Measurements from ENCODE around the gene AGAP1. TPM values are rescaled to one million over a fixed set of nuclear protein-coding genes. Genes with fewer than 3 reads are reported as not detected.
A peak's percentile ranks its signal among the peaks of the same experiment; 100 is the strongest.

AGAP1 gene
- total RNA-seq, 1 donor, result 10.8 TPM

DNA sequence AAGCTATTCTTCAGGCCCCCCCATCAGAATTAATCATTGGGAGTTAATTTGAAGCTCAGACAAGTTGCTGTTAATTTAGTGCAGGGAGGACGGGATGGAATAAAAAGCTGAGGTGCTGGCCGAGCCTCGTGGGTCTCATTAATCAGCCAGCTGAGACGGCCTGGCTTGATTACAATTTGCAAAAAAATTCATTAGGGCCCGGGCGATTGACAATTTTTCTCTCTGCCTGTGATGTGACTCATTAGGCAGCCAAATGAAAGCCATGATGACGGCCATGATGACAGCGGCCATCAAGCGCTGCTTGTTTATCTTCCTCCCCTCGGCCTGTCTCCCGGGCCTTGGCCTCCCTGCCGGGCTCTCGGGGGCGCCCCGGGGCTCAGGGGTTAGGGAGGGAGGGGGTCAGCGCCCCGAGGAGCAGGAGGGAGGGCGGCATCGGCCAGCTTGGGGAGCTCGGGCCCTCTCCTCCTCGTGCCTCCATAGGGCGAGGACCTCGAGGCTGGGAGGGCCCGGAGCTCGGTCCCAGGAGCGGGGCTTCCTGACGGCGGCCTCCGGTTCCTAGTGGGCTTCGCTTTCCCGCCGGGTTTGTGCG lies 669.1 kb downstream of the AGAP1 start:
- TF ChIP-seq, protein P1, sequence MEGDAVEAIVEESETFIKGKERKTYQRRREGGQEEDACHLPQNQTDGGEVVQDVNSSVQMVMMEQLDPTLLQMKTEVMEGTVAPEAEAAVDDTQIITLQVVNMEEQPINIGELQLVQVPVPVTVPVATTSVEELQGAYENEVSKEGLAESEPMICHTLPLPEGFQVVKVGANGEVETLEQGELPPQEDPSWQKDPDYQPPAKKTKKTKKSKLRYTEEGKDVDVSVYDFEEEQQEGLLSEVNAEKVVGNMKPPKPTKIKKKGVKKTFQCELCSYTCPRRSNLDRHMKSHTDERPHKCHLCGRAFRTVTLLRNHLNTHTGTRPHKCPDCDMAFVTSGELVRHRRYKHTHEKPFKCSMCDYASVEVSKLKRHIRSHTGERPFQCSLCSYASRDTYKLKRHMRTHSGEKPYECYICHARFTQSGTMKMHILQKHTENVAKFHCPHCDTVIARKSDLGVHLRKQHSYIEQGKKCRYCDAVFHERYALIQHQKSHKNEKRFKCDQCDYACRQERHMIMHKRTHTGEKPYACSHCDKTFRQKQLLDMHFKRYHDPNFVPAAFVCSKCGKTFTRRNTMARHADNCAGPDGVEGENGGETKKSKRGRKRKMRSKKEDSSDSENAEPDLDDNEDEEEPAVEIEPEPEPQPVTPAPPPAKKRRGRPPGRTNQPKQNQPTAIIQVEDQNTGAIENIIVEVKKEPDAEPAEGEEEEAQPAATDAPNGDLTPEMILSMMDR (IDR thresholded peaks at IDR 0.05; ENCODE audit: insufficient read depth, low read depth, low read length), result no peak
- no peak for DNase-seq (ENCODE audit: low read depth)
- peak overlapping the region; percentile 62 for H3K4me3 ChIP-seq (ENCODE audit: low read depth, low read length)

DNA sequence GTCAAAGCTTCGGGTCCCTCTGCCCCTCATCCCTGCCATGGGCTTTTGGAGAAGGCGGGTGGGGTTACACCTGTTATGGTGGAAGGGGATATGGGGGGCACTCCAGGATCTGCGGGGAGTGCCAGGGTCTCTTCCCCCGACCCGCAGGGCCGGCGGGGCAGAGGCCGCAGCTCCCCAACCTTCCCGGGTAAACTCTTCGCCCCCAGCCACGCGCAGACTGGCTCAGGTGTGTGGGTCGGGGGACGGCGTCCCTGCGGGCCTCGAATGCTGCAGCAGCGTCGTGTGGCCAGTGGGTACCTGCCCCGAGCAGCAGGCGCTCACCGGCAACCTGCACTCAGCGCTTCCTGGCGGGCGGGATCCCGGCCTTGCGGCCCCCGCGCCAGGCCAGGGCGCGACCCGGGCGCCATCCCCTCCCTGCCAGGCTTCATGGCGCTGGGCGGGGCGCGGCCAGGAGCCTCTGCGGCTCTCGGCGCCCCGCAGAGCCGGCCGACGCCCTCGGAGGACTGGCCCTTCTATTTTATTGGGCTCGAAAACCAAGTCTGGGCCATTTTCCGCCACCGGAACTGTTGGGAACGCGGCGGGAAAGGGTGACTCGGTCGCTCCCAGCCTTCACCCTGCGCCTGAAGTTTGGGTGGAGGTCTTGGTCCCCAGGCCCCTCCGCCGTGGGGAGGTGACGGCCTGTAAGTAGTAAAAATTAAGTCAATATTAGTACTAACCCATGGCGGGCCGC lies 669.8 kb downstream of the AGAP1 start:
- TF ChIP-seq, protein P1 (IDR thresholded peaks at IDR 0.05; ENCODE audit: insufficient read depth, low read depth, low read length), result no peak
- H3K4me3 ChIP-seq (ENCODE audit: low read depth, low read length), result peak overlapping the region; percentile 62
- no peak for DNase-seq (ENCODE audit: low read depth)

DNA sequence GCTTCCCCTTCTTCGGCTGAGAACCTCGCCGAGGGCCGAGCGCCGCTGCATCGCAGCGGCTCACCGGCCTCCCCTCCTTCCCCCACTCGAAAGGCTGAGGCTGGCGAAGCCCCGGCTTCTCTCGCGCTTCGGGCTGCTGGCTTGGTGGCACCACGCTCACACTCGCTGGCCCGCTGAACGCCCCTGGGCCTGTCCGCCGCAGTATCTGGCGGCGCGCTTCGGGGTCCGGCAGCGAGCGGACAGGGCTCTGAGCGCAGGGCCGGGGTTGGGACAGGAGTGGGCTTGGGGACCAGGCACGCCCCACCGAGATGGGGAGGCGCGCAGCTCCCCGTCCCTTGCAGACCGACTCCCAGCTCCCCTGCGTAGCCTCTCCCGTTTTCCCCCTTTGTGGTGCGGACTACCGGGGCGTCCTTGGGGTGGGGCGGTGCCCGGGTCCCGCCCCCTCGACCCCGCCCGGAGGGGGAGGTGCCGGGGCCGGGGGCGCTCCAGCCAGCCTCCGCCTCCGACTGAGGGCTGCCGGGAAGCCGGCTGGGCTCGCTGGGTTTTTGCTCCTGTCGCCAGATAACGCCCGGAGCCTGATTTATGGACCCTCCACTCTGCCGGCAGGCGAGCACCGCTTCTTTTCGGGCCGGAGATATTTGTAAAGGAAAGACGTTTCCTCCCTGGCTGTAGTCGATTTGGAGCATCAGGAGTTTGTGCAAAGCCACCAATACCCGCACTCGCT lies 670.5 kb downstream of the AGAP1 start:
- H3K4me3 ChIP-seq (ENCODE audit: low read depth, low read length), result peak overlapping the region; percentile 62
- peak; percentile 55 for DNase-seq (ENCODE audit: low read depth)
- TF ChIP-seq, protein P1 (IDR thresholded peaks at IDR 0.05; ENCODE audit: insufficient read depth, low read depth, low read length), result no peak

DNA sequence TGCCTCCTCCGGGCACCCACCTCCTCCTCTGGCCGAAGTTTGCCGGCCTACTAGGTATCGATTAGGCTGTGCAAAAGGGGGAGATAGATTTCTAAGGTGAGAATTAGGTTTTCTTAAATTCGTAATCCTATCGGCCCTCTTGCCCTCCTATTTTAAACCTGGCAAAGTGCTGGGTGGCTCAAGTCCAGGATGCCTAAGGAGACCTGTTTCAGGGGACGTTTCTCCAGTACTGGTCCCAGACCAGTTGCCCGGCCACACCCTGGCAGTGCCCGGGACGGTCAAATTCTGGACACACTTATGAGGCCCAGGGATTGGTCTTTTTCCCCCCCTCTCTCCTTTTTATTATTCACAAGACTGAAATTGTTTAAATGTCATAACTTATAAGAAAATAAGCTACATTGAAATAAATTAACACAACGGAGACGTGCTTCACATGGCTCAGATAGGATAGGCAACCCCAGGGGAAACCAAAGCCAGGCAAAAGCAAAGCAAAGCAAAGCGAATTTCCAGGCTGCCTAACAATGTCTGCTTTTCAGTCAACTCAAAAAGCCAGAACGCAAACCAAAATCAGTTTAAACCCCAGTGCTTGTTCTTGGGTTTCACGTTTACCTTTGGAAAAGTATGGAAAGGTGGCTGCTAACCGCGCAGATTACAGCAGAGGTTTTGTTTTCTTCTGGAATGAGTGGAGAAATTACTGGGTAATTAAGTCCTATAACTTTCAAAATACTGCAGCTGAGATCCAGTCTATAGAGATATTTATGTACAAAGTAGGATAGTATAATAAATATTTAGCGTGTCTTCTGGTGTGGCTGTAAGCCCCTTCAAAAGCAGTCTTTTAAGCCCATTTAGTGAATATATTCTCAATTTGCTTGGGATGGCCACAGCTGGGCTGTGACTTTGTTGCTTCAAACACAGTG lies 671.3 kb downstream of the AGAP1 start:
- TF ChIP-seq, protein P1 (IDR thresholded peaks at IDR 0.05; ENCODE audit: insufficient read depth, low read depth, low read length), result no peak
- no peak for DNase-seq (ENCODE audit: low read depth)
- peak overlapping the region; percentile 62 for H3K4me3 ChIP-seq (ENCODE audit: low read depth, low read length)

DNA sequence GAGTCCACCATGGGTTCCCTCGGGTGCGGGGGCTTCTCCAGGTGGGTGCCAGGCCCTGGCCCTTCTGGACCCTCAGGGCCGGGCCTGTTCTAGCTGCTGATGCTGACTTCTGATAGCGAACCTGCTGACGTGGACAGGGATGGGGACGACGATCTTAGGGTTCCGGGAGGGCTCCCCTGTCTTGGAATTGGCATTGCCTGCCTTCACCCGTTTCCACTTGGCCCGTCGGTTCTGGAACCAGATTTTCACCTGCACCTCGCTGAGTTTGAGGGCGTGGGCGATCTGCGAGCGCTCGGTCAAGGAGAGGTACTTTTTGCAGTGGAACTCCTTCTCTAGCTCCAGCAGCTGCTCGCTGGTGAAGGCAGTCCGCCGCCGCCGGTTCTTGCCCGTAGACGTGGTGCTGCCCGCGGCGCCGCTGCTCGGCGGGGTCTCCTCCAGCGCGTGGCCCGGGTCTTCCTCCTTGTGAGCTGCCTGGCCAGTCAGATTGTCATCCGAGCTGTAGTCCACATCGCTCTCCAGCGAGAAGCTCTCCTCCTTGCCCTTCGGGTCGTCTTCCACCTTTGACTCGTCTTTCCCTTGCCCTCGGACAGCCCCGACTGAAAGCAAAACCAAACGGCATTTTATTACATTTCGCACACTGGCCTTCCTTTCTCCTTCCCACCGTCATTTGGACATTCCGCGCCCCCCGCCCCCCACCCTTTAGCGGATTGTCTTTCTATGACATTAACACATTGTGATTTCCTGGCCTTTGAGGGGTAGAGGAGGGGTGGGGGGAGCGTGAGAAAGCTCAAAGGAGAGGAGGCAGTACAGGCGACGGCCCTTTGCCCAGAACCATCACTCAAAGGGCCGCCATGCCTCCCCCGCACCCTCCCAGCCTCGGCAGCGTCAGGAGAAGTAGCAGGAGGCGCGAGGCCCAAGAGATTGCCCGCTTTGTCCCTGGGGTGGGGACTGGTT lies 672.3 kb downstream of the AGAP1 start:
- peak overlapping the region; percentile 63 for H3K4me3 ChIP-seq (ENCODE audit: low read depth, low read length)
- peak; percentile 18 for DNase-seq (ENCODE audit: low read depth)
- TF ChIP-seq, protein P1 (IDR thresholded peaks at IDR 0.05; ENCODE audit: insufficient read depth, low read depth, low read length), result no peak

All from fibroblast of villous mesenchyme (primary cell).